ENCODE results near the gene DENND1A.

GRCh38 chr9:123355761-123356431 lies 574.0 kb downstream of the DENND1A start, which contains the start of gene CRB2:
- TF ChIP-seq, protein P1, sequence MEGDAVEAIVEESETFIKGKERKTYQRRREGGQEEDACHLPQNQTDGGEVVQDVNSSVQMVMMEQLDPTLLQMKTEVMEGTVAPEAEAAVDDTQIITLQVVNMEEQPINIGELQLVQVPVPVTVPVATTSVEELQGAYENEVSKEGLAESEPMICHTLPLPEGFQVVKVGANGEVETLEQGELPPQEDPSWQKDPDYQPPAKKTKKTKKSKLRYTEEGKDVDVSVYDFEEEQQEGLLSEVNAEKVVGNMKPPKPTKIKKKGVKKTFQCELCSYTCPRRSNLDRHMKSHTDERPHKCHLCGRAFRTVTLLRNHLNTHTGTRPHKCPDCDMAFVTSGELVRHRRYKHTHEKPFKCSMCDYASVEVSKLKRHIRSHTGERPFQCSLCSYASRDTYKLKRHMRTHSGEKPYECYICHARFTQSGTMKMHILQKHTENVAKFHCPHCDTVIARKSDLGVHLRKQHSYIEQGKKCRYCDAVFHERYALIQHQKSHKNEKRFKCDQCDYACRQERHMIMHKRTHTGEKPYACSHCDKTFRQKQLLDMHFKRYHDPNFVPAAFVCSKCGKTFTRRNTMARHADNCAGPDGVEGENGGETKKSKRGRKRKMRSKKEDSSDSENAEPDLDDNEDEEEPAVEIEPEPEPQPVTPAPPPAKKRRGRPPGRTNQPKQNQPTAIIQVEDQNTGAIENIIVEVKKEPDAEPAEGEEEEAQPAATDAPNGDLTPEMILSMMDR (IDR thresholded peaks at IDR 0.05; ENCODE audit: insufficient read depth, low read length, poor library complexity, severe bottlenecking) = no peak
- TF ChIP-seq EZH2phosphoT487 (conservative IDR thresholded peaks at IDR 0.05; ENCODE audit: low read length) = no peak

All from SU-DHL-6 (cell line).